ENCODE measurements around the gene RNF4. TPM values are rescaled to one million over a fixed set of nuclear protein-coding genes. Genes with fewer than 3 reads are reported as not detected.

RNF4 gene
- total RNA-seq, 1 donor from 2014 or later: 26.0 TPM

DNA sequence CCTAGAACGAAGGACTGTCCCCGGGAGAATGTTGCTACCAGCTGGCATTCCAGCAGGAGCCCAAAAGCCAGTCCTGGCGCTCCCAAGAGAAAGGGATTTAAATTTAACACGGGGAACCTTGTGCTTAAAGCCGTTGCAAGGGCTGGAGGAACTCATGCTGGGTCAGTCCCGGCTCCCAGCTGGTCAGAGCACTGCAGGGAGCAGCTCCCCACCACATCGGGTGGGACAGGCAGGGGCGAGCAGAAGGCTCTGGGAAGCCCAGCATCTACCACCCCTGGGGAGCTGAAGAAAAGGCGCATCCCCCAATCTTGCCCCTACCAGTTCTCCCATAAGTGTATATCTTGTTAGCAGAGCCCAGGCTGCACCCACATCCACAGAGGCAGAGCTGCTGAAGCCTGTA, 34.5 kb upstream of the RNF4 start:
- TF ChIP-seq, protein P1, sequence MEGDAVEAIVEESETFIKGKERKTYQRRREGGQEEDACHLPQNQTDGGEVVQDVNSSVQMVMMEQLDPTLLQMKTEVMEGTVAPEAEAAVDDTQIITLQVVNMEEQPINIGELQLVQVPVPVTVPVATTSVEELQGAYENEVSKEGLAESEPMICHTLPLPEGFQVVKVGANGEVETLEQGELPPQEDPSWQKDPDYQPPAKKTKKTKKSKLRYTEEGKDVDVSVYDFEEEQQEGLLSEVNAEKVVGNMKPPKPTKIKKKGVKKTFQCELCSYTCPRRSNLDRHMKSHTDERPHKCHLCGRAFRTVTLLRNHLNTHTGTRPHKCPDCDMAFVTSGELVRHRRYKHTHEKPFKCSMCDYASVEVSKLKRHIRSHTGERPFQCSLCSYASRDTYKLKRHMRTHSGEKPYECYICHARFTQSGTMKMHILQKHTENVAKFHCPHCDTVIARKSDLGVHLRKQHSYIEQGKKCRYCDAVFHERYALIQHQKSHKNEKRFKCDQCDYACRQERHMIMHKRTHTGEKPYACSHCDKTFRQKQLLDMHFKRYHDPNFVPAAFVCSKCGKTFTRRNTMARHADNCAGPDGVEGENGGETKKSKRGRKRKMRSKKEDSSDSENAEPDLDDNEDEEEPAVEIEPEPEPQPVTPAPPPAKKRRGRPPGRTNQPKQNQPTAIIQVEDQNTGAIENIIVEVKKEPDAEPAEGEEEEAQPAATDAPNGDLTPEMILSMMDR (IDR thresholded peaks at IDR 0.05; ENCODE audit: borderline replicate concordance): no peak
- no peak for DNase-seq
- Histone ChIP-seq H3K4me1 (no peaks in the 10 kb centered on the region), H3K27me3 (ENCODE audit: low read depth) (peaks cover 8% of the 10 kb centered on the region), H3K4me3 (no peak overlapping the region), H3K27ac (replicated peaks) (no peak overlapping the region), H3K36me3 (no peaks in the 10 kb centered on the region), H3K9me3 (replicated peaks) (no peaks in the 10 kb centered on the region)
- intact Hi-C loops (cut with micrococcal nuclease): no loop called here

GRCh38 chr4:2436301-2436700, 32.6 kb upstream of the RNF4 start:
- no peak overlapping the region for H3K27ac ChIP-seq (replicated peaks)
- no peak for DNase-seq

DNA sequence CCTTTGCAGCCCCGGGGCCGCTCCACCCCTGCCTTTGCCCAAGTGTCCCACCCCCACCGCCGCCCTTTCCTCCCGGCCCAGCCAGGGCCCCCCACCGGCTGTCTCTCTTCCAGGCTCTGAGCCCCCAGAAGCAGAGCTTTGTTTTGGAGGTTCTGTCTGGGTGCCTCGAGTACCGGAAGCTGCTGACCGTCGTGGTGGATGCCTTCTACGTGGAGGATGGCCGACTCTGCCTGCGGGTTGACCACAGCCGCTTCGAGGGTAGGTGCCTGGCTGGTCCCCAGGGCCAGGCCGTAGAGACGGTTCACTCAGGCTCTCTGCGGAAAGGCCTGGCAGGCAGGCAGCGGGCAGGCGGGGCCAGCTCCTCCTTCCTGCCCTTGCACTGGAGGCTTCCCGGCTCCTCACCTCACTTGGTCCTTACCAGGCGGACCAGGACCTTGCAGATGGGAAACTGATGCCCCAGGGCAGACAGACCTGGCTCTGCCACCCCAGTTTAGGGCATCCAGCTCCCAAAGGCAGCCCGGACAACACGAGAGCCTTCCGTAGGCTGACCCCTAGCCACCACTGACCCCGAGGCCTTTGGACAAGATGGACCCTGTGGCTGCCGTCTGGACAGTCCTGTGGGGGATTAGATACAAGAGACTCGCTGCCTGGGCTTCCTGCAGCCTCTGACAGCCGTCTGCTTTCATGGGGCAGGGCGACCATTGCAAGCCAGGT, 32.0 kb upstream of the RNF4 start:
- TF ChIP-seq, protein P1 (IDR thresholded peaks at IDR 0.05; ENCODE audit: borderline replicate concordance): no peak
- Histone ChIP-seq H3K9me3 (replicated peaks) (no peaks in the 10 kb centered on the region), H3K4me1 (peaks cover 5% of the 10 kb centered on the region), H3K27me3 (ENCODE audit: low read depth) (peaks cover 8% of the 10 kb centered on the region), H3K27ac (replicated peaks) (no peak overlapping the region), H3K36me3 (no peaks in the 10 kb centered on the region), H3K4me3 (no peak overlapping the region)
- intact Hi-C loops (cut with micrococcal nuclease): no loop called here
- DNase-seq: no peak

More at GRCh38 chr4:2436301-2436700, 32.6 kb upstream of the RNF4 start:
- no peaks in the 10 kb centered on the region for H3K36me3 ChIP-seq
- TF ChIP-seq, protein P1 (IDR thresholded peaks at IDR 0.05; ENCODE audit: borderline replicate concordance): peak; percentile 42
- no peaks in the 10 kb centered on the region for H3K9me3 ChIP-seq (replicated peaks)
- no peak overlapping the region for H3K4me3 ChIP-seq
- intact Hi-C loops (cut with micrococcal nuclease): no loop called here
- no peaks in the 10 kb centered on the region for H3K4me1 ChIP-seq
- H3K27me3 ChIP-seq (ENCODE audit: low read depth): peaks cover 8% of the 10 kb centered on the region

GRCh38 chr4:2437475-2438215, 31.3 kb upstream of the RNF4 start:
- peaks cover 5% of the 10 kb centered on the region for H3K4me1 ChIP-seq
- H3K36me3 ChIP-seq: no peaks in the 10 kb centered on the region
- H3K27me3 ChIP-seq (ENCODE audit: low read depth): peaks cover 8% of the 10 kb centered on the region
- intact Hi-C loops (cut with micrococcal nuclease): no loop called here
- H3K4me3 ChIP-seq: no peak overlapping the region
- no peak overlapping the region for H3K27ac ChIP-seq (replicated peaks)
- no peaks in the 10 kb centered on the region for H3K9me3 ChIP-seq (replicated peaks)
- TF ChIP-seq, protein P1 (IDR thresholded peaks at IDR 0.05; ENCODE audit: borderline replicate concordance): no peak
- DNase-seq: no peak

DNA sequence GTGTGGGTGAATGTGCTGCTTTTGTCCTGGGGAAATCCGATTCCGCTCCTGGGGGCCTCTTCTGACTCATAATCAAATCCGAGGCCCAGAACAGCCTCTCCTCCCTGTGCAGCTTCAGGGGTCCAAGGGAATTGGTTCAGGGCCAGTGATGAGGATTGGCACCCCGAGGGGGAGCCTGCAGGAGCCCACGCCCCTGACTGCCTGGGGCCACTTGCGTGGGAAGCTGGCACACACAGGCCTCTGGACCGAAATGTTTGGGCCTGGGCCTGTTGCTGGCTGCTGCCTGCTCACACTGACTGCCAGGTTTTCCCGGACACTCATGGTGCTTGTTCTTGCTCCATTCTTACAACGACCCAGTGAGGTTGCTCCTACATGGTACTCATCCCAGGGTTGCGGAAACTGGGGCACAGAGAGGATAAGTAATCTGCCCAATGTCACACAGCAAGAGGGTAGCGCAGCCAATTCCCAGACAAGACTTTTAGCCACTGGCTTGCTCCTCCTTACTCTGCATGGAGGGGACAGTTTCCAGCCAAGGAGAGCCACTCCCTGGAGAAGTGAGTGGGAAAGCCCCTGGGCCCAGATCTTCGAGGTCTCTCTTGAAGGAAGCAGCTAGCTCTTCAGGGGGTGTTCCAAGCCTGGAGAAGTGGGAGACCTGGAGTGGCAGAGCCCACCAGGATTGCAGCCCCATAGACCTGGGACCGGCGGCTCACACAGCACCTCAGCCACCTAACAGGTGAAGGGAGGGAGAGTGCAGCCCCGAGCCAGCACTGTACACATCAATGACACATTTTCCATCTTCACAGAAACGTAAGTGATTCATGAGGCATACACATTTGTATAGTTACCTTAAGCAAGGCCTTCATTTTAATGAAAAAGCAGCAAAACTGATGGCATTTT, 29.8 kb upstream of the RNF4 start:
- Histone ChIP-seq H3K4me1 (peaks cover 5% of the 10 kb centered on the region), H3K9me3 (replicated peaks) (no peaks in the 10 kb centered on the region), H3K4me3 (no peak overlapping the region), H3K36me3 (no peaks in the 10 kb centered on the region), H3K27me3 (ENCODE audit: low read depth) (no peaks in the 10 kb centered on the region), H3K27ac (replicated peaks) (no peak overlapping the region)
- intact Hi-C loops (cut with micrococcal nuclease): no loop called here
- no peak for DNase-seq
- TF ChIP-seq, protein P1 (IDR thresholded peaks at IDR 0.05; ENCODE audit: borderline replicate concordance): no peak
